HG02970 (cell line): ENCODE data around the gene INF2.

Source experiments
- ATAC-seq: cut with Tn5 transposase; IDR thresholded peaks from one replicate; pipeline ENCODE4 v1.9.1; 2021; ENCODE audit warnings: mild to moderate bottlenecking, moderate library complexity, moderate number of reproducible peaks; ENCODE audit not compliant: unreplicated experiment, low FRiP score

The INF2 gene

GRCh38 chr14:104687601-104688504 lies 1.6 kb upstream of the INF2 start:
- ATAC-seq, result no peak

GRCh38 chr14:104688505-104689108 lies 811 bp upstream of the INF2 start:
- no peak for ATAC-seq

GRCh38 chr14:104689881-104690711 lies 678 bp downstream of the INF2 start:
- no peak for ATAC-seq

GRCh38 chr14:104690861-104691455 lies 1.5 kb downstream of the INF2 start:
- no peak for ATAC-seq

GRCh38 chr14:104691546-104692260 lies 2.3 kb downstream of the INF2 start:
- no peak for ATAC-seq

GRCh38 chr14:104692261-104692938 lies 3.0 kb downstream of the INF2 start:
- ATAC-seq, result no peak

GRCh38 chr14:104692939-104693315 lies 3.5 kb downstream of the INF2 start:
- no peak for ATAC-seq

- no peak for ATAC-seq
These were observed 4.3 kb downstream of the INF2 start for GRCh38 chr14:104693482-104694431.

GRCh38 chr14:104694475-104694950 lies 5.1 kb downstream of the INF2 start:
- ATAC-seq, result no peak

GRCh38 chr14:104694991-104695659 lies 5.7 kb downstream of the INF2 start:
- no peak for ATAC-seq

- no peak for ATAC-seq
These were observed 6.2 kb downstream of the INF2 start for GRCh38 chr14:104695660-104696000.

- ATAC-seq, result no peak
These were observed 7.4 kb downstream of the INF2 start for GRCh38 chr14:104696671-104697316.

GRCh38 chr14:104697317-104697703 lies 7.9 kb downstream of the INF2 start:
- ATAC-seq, result no peak

- no peak for ATAC-seq
These were observed 8.6 kb downstream of the INF2 start for GRCh38 chr14:104697892-104698583.

- no peak for ATAC-seq
These were observed 9.4 kb downstream of the INF2 start for GRCh38 chr14:104698688-104699425.

GRCh38 chr14:104699426-104699748 lies 10.0 kb downstream of the INF2 start:
- ATAC-seq, result no peak
